ENCODE results near the gene SLC28A2. TPM values are rescaled to one million over a fixed set of nuclear protein-coding genes. Genes with fewer than 3 reads are reported as not detected.

The SLC28A2 gene
- total and polyA plus RNA-seq, 4 donors, result 0.10 to 1.5 (median 0.25) TPM

GRCh38 chr15:45268135-45268534 is 16.1 kb downstream of the SLC28A2 start:
- Histone ChIP-seq H3K36me3 (ENCODE audit: control insufficient read depth in 4 of 4, insufficient read depth in 4 of 4, low read length in 4 of 4) (no peaks in the 10 kb centered on the region), H3K9ac (ENCODE audit: insufficient read depth in 1 of 2, low read length in 2 of 2) (no peak overlapping the region), H3K27me3 (ENCODE audit: control insufficient read depth in 3 of 3, insufficient read depth in 3 of 3, low read length in 2 of 3) (no peaks in the 10 kb centered on the region), H3K27ac (ENCODE audit: low read depth in 1 of 2, low read length in 1 of 2) (no peak overlapping the region), H3K4me1 (ENCODE audit: control insufficient read depth in 5 of 5, insufficient read depth in 5 of 5, low read length in 5 of 5) (no peaks in the 10 kb centered on the region), H3K9me3 (ENCODE audit: control insufficient read depth in 4 of 4, insufficient read depth in 3 of 4, low read length in 3 of 4) (peaks cover 0 to 4% (median 0%) of the 10 kb centered on the region in 4 donors), H3K4me3 (no peak overlapping the region)
- TF ChIP-seq CTCF (IDR thresholded peaks at IDR 0.05; ENCODE audit: control extremely low read depth, extremely low read depth), result no peak
- no peak for ATAC-seq (ENCODE audit: insufficient read depth, low FRiP score)
- 51 to 58% methylated on average over 2 of the region's 2 CpGs for WGBS, 2 donors
- DNase-seq, result no peak

- Histone ChIP-seq H3K36me3 (ENCODE audit: control insufficient read depth in 4 of 4, insufficient read depth in 4 of 4, low read length in 4 of 4) (no peaks in the 10 kb centered on the region), H3K9me3 (ENCODE audit: control insufficient read depth in 4 of 4, insufficient read depth in 3 of 4, low read length in 3 of 4) (no peaks in the 10 kb centered on the region), H3K9ac (ENCODE audit: insufficient read depth in 1 of 2, low read length in 2 of 2) (no peak overlapping the region), H3K27me3 (ENCODE audit: control insufficient read depth in 3 of 3, insufficient read depth in 3 of 3, low read length in 2 of 3) (no peaks in the 10 kb centered on the region), H3K4me1 (ENCODE audit: control insufficient read depth in 5 of 5, insufficient read depth in 5 of 5, low read length in 5 of 5) (peaks cover 0 to 12% (median 6%) of the 10 kb centered on the region in 5 donors), H3K4me3 (no peak overlapping the region), H3K27ac (ENCODE audit: low read depth in 1 of 2, low read length in 1 of 2) (no peak overlapping the region)
- no peak for ATAC-seq (ENCODE audit: insufficient read depth, low FRiP score)
- 69 to 87% methylated on average over 5 of the region's 5 CpGs for whole genome bisulfite sequencing, 2 donors
- DNase-seq, result no peak
- no peak for TF ChIP-seq CTCF (IDR thresholded peaks at IDR 0.05; ENCODE audit: control extremely low read depth, extremely low read depth)
Measured at GRCh38 chr15:45274636-45275380, 22.8 kb downstream of the SLC28A2 start.

- 11 to 16% methylated on average over 2 of the region's 2 CpGs for WGBS, 2 donors
- no peaks in the 10 kb centered on the region for H3K9me3 ChIP-seq (ENCODE audit: control insufficient read depth in 4 of 4, insufficient read depth in 3 of 4, low read length in 3 of 4)
- DNase-seq (peak in 2 of 3 donors; percentile 40 to 59), ATAC-seq (ENCODE audit: insufficient read depth, low FRiP score) (no peak)
- no peaks in the 10 kb centered on the region for H3K36me3 ChIP-seq (ENCODE audit: control insufficient read depth in 4 of 4, insufficient read depth in 4 of 4, low read length in 4 of 4)
- peaks cover 0 to 15% (median 8%) of the 10 kb centered on the region in 5 donors for H3K4me1 ChIP-seq (ENCODE audit: control insufficient read depth in 5 of 5, insufficient read depth in 5 of 5, low read length in 5 of 5)
- H3K4me3 ChIP-seq, result no peak overlapping the region
- no peak overlapping the region for H3K9ac ChIP-seq (ENCODE audit: insufficient read depth in 1 of 2, low read length in 2 of 2)
- peak; percentile 50 for TF ChIP-seq CTCF (IDR thresholded peaks at IDR 0.05; ENCODE audit: control extremely low read depth, extremely low read depth)
- no peak overlapping the region for H3K27ac ChIP-seq (ENCODE audit: low read depth in 1 of 2, low read length in 1 of 2)
- no peaks in the 10 kb centered on the region for H3K27me3 ChIP-seq (ENCODE audit: control insufficient read depth in 3 of 3, insufficient read depth in 3 of 3, low read length in 2 of 3)
Measured at GRCh38 chr15:45276831-45277230, 24.8 kb downstream of the SLC28A2 start.

Measured in lung (tissue), 12 donors.